Stimulated activated CD4-positive, alpha-beta T cell treated with anti-CD3 and anti-CD28 coated beads, Interleukin-1b, Interleukin-23, amount 100 ng/mL, for 48 hours (primary cell): ENCODE data around the gene MECR.
A peak's percentile ranks its signal among the peaks of the same experiment; 100 is the strongest.

Experiments used
- DNase-seq: peaks from one replicate; pipeline ENCODE4 v3.0.0-alpha.2; 2020

MECR gene

DNA sequence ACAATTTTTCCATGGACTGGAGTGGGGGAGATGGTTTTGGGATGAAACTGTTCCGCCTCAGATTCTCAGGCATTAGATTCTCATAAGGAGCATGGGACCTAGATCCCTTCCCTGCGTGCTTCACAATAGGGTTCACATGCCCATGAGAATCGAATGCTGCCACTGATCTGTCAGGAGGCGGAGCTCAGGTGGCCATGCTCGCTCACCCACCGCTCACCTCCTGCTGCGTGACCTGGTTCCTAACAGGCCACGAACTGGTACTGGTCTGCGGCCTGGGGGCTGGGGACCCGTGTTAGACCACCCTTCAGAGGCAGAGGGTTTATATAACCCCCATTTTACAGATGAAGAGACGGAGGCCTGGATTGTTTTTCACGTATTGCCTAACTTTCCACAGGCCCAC lies 32.7 kb downstream of the MECR start:
- DNase-seq: no peak

DNA sequence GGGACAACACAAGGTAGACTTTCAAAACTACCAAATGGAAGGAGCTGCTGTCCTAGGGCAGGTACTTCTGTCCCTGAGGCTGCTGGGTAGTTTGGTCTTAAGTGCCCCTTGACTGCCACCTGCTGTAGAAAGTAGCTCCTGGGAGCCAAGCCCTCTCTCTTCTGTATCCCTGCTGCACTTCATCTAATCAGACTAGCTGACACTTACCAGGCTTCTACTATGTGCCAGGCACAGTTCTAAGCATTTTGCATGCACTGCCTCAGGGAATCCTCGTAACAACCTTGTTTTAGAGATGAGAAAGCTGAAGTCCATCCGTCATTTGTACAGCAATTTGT lies 33.2 kb downstream of the MECR start:
- peak; percentile 33 for DNase-seq

- no peak for DNase-seq
These were observed 33.7 kb downstream of the MECR start for GRCh38 chr1:29196863-29197589.

DNA sequence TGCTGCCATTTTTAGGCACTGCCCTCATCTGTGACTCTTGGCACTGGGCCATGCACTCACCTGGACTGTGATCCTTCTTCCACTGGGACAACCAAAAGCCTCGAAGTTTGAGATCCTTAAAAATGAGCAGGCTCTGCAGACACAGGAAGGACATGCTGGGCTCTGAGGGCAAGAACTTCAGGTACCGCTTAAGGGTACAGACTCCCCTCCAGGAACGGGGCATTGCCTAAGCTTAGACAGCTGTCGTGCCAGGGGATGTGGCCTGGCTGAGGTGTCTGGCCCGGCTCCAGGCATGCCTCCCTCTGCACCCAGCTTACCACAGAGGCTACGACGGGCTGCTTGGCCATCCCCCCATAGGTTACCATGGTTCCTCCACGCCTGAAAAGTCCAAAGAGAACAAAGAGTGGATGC lies 34.8 kb downstream of the MECR start:
- DNase-seq: no peak

- DNase-seq: no peak
These were observed 36.8 kb downstream of the MECR start for GRCh38 chr1:29193879-29194455.

DNA sequence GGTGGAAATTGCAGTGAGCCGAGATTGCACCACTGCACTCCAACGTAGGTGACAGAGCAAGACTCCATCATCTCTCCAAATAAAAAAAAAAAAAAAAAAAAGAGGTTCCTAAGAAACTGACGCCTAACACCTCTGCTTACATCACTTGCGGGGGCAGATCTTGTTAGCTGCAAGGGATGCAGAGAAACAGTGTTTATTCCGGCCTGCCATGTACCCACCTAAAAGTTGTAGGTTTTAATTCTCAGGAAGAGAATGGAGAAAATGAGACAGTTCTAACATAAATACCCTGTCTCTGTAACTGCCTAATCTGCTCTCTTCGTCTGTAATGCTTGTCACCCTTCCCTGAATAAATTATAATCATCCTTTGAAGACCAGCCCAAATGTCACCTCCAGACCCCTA lies 40.0 kb downstream of the MECR start:
- DNase-seq: no peak

DNA sequence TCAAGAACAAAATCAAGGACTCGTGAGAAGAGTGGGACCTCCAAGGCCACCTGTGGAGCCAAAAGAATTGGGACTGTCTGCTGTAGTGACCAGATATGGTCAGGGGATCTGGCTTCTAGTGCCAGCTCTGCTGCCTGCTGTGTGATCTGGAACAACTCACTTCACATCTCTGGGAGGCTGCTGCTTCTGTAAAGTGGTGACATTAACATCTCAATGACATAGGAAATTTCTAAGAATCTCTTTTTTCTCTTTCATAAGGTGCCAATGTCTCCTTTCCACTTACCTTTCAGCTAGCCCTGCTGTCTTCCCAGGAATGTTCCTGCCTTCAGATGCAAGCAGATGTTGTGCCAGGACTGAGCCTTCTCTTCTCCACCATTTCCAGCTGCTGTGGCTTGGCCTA lies 44.0 kb downstream of the MECR start:
- no peak for DNase-seq

DNA sequence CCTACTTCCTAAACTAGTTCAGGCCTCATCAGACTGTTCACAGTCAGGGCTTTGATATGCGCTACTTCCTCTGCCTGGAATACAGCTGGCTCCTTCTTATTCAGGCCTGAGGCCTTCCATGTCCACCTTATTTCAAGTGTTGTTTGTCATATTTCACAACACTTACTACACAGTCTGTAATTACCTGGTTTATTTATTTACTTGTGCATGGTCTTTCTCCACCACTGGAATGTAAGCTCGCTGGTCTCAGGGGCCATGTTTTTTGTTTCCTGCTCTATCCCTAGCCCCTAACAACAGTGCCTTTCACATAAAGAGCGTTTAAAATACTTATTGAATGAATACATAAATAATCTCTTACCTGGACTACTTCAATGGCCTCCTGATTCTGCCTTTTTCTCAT lies 44.5 kb downstream of the MECR start:
- DNase-seq: no peak

- no peak for DNase-seq
These were observed 47.4 kb downstream of the MECR start for GRCh38 chr1:29183287-29183686.

DNA sequence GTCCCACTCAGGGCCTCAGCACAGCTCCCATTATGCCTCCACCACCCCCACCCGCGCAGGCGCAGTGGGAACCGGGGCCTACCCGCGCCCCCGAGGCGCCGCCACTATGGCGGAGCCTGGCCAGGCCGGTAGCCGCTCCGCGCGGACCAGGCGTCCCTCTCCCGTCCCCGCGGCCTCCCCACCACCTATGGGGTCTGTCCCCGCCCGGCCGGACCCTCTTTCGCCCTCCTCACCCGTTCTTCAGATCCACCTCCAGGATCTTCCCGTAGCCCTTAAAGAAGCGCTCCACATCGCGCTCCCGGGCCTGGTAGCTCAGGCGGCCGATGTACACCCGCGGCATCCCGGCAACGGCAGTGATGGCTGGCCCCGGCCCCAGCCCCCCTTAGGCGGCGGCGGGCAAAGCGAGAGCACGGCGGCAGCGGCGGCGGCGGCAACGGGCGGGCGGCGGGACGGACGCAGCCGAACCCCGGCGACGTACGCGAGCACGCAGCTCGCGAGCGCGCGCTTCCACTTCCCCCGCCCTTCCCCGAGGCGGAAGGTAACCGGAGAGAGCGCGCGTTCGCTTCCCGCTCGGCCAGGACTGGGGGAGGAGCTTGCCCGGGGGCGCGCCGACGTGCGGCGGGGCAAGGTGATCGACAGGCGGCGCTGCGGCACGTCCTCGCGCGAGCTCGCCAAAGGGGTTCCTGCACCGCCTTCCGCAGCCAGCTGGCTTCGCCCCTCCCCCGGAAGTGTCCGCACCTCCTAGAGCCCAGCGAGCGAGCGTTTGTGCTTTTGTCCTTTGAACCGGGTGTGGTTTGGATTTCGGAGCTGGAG lies 49.1 kb downstream of the MECR start, which contains the start of gene SRSF4:
TSS of gene SRSF4 (minus strand) at position 488 of the 813 bp plus-strand sequence. CDS start at position 340, 148 bp downstream.
- DNase-seq: peak; percentile 99

DNA sequence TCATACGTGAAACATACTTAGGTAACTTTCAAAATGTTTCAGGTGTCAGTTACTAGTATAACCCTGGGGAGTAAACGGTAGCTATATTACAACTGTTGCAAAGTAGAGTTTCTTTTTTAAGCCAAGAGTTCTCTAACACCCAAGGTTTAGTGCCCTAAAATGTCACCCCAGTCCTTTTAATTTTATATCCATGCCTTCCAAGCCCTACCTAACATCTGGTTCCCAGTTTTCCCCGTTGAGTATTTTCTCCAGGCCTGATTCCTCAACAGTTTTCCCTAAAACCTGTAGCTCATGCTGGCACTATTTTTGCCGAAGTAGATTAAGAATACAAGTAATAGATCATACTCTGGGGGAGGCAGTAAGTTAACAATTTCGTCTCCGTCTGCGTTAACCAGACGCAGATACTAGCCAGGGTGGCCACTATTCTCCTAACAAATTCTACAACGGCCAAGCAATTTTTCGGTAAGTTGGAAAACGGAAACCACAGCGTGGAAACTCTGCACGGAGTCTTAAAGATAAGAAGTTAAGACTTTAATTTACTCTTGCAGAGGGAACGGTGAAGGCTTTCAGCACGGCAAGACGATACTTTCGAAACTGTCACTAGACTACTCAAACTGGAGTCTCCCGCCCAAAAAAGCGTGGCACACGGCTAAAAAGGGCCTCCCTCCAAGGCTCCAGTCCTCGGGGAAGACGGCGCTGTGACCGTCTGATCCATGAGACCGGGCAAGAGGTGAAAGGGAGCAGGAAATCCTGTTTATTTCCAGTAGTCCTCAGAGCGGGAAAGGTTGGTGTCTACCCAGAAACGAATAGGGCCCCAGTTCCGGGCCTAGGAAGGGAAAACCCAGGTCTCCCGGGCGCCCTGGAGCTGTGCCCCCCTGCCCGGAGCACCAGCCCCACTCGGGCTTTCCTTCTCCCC lies 50.0 kb downstream of the MECR start:
- DNase-seq: no peak

DNA sequence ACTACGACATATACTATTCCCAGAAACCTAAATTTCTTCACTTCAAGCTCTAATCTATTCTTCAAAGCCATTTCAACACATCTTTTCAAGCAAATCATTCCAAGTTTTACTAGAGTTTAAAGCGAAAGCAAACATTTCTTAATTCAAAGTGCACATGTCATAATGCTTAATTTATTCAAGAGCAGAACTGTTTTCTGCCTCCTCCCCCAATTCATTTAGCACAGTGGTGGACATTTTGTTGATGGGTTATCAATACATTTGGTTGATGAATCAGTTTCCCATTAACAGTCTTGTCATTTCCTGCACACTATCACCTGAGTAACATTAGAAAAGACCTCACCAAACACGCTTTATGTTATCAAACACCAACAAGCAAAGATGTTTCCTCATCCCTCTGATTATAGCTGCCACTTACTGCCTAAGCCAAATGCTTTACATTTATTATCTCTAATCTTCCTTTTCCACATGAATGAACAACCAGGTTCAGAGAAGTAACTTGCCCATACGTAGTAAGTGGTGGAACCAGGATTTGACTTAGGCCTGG lies 51.0 kb downstream of the MECR start:
- DNase-seq: no peak

DNA sequence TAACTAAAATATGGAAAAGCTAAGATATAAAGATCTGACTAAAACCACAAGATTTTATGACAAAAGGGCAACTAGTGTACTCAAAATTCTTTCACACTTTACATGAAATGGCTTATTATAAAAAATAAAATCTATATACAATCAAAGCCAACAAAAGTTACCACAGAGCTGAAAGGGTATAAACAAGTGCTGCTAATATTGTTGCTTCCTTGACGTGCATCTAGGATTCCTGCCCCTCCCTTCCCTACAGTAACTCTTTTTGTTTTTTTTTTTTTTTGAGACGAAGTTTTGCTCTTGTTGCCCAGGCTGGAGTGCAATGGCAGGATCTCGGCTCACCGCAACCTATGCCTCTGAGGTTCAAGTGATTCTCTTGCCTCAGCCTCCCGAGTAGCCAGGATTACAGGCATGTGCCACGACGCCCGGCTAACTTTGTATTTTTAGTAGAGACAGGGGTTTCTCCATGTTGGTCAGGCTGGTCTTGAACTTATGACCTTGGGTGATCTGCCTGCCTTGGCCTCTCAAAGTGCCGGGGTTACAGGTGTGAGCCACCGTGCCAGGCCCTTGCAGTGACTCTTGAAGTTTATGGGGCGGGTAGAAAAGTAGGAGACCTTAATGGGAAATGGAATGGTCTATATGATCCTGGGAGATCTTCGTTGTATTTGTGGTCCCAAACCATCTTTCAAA lies 53.6 kb downstream of the MECR start:
- DNase-seq: no peak

- DNase-seq: no peak
These were observed 54.2 kb downstream of the MECR start for GRCh38 chr1:29176576-29176975.

DNA sequence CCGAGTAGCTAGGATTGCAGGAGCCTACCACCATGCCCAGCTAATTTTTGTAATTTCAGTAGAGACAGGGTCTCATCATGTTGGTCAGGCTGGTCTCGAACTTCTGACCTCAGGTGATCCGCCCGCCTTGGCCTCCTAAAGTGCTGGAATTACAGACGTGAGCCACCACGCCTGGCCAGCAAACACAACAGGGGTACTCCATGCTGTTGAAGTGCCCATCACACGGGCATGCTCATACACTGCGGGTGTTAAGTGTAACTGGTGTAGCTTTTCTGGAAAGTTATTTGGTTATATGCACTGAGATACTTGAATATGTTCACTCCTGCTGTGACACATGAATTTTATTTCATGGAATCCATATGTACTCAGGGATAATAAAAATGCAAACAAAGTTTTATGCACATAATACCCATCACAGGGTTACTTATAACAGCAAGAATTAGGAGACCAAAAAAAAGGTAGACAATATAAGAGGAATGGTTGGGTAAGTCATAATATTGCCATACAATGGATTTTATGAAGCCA lies 58.3 kb downstream of the MECR start:
- DNase-seq: no peak

DNA sequence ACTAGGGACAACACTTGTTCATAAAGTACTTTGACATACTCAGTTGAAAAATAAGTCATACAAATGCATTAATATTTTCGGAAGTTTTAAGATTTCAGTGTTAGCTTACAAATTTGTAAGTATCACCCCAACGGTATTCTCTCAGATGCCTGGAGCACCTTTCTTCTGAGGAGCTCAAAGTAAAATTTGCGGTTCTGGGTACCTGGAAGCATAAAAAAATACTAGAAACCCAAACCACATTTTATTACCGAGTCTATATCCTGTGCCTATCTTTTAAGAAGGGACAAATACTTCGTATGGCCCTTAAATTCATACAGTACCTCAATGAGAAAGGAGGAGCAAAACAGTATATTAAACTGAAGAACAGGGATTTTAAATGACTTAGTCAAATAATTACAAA lies 59.2 kb downstream of the MECR start:
- DNase-seq: no peak

- DNase-seq: no peak
These were observed 59.6 kb downstream of the MECR start for GRCh38 chr1:29171089-29171488.

DNA sequence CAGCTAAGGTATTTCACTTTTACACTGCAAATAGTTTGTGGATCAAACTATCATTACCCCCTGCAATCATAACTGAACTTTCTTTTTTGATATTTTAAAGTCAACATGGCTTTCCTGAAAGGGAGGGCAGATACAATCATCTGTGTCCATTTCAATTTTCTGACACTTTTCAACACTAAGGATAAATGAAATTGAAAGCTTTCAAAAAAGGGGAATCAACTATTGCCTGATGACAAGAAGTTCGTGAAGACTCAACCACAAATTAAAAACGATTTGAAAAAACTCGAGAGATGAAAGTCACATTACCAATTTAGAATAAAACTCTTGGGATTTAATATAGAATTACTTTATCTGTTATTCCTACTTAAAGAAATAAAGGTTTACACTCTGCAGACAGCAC lies 60.8 kb downstream of the MECR start:
- no peak for DNase-seq

GRCh38 chr1:29167904-29168303 lies 62.8 kb downstream of the MECR start:
- DNase-seq: no peak

GRCh38 chr1:29166291-29166878 lies 64.3 kb downstream of the MECR start:
- DNase-seq: no peak

DNA sequence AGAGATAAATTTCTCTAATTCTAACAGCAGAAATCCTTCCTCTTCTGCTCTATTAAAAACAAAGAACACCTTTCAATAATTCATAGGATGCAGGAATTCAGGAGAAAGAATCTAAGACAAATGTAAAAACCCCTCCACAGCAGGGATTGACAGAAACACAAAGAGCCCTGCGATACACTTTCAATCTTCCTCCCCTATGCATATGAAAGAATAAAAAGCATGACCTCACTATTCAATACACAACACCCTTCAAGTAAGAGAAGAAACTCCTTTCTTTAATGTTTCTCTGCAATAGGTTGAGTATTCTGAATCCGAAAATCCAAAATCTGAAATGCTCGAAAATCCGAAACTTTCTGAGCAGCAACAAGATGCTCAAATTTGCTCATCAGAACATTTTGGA lies 66.1 kb downstream of the MECR start:
- DNase-seq: no peak
